Measurements from ENCODE around the gene STIM1. TPM values are rescaled to one million over a fixed set of nuclear protein-coding genes. Genes with fewer than 3 reads are reported as not detected.

Gene STIM1
- total and polyA plus RNA-seq, 10 of the 15 experiments (the other 5 are each of a cell fraction or from before 2014, with no cell fraction given): 8.6 to 57.7 (median 29.3) TPM

- TF ChIP-seq TCF3 (IDR thresholded peaks at IDR 0.05; ENCODE audit: borderline replicate concordance, insufficient read depth, low read depth, low read length) (no peak), NFYB (IDR thresholded peaks at IDR 0.05; ENCODE audit: insufficient read depth, low read depth, low read length) (peak; percentile 45; the same call in 1 of the 2 replicates), IRF3 (IDR thresholded peaks at IDR 0.05) (no peak), WRNIP1 (IDR thresholded peaks at IDR 0.05; ENCODE audit: borderline replicate concordance, low read depth, low read length) (no peak), RELA (IDR thresholded peaks at IDR 0.05; ENCODE audit: borderline replicate concordance, partially characterized antibody) (peak; percentile 8), RAD21 (IDR thresholded peaks at IDR 0.05; ENCODE audit: insufficient read depth, low read depth, low read length) (peak; percentile 92), CHD4 (IDR thresholded peaks at IDR 0.05) (no peak), POLR2AphosphoS5 (IDR thresholded peaks at IDR 0.05; ENCODE audit: low read length) (no peak), DPF2 (IDR thresholded peaks at IDR 0.05) (no peak; the same call in 1 of the 2 replicates), EP300 (IDR thresholded peaks at IDR 0.05; ENCODE audit: borderline replicate concordance in 1 of 2, control insufficient read depth in 1 of 2, low read depth in 2 of 2, low read length in 2 of 2) (no peak), NR2C2 (IDR thresholded peaks at IDR 0.05; ENCODE audit: borderline replicate concordance, control insufficient read depth, insufficient read length, low read depth) (no peak), E2F4 (IDR thresholded peaks at IDR 0.05; ENCODE audit: low read depth, low read length) (peak; percentile 77), SMAD1 (IDR thresholded peaks at IDR 0.05; ENCODE audit: low read depth, partially characterized antibody) (no peak), CBFB (IDR thresholded peaks at IDR 0.05; ENCODE audit: low read depth) (peak; percentile 73), NR2C1 (IDR thresholded peaks at IDR 0.05) (no peak), CUX1 (IDR thresholded peaks at IDR 0.05; ENCODE audit: insufficient replicate concordance, low read depth, low read length) (no peak), MLLT1 (IDR thresholded peaks at IDR 0.05) (peak; percentile 95), HDAC6 (IDR thresholded peaks at IDR 0.05; ENCODE audit: unreplicated experiment) (no peak), SRF (IDR thresholded peaks at IDR 0.05; ENCODE audit: low read depth in 2 of 2, low read length in 2 of 2) (peak in 1 of 2 experiments; percentile 60; a peak in 1 of 4 replicates)
Measured at GRCh38 chr11:3854977-3855807, at the start of gene STIM1 (continued).

Measured in GM12878 (cell line).